Gastrocnemius medialis (tissue), 4 donors: Measurements from ENCODE around the gene NDUFB7. TPM values are rescaled to one million over a fixed set of nuclear protein-coding genes. Genes with fewer than 3 reads are reported as not detected.

Experiments
- ATAC-seq, 2 donors: fragments of 150-250 bp; one replicate each; pipeline ENCODE4 v1.9.1; 2016
- DNase-seq, 2 donors: peaks; one replicate each; pipeline ENCODE4 v3.0.0-alpha.2; 2019
- H3K27ac ChIP-seq, 4 donors: fragments of 200-600 bp; sonication (generic); 1 replicate in 1 of 4; 2 replicates in 3 of 4; pipeline ENCODE4 v1.5.1; 2016 to 2018; ENCODE audit warnings: mild to moderate bottlenecking in 2 of 4, moderate library complexity in 1 of 4
- H3K27me3 ChIP-seq, 3 donors: fragments of 200-600 bp; sonication (generic) in 2 of 3; 1 replicate in 1 of 3; 2 replicates in 2 of 3; pipeline versions ENCODE4 v1.5.1 to v1.6.0; 2016 to 2019; ENCODE audit warnings: mild to moderate bottlenecking in 1 of 3, moderate library complexity in 1 of 3
- H3K36me3 ChIP-seq, 2 donors: fragments of 200-600 bp; sonication (generic) in 1 of 2; one replicate each; pipeline ENCODE4 v1.5.1; 2017 to 2018
- H3K4me1 ChIP-seq, 2 donors: fragments of 200-600 bp; sonication (generic) in 1 of 2; one replicate each; pipeline ENCODE4 v1.5.1; 2016 to 2017; ENCODE audit warnings: mild to moderate bottlenecking in 2 of 2
- H3K4me3 ChIP-seq, 4 donors: fragments of 200-600 bp; sonication (generic) in 3 of 4; 1 replicate in 1 of 4; 2 replicates in 3 of 4; pipeline ENCODE4 v1.5.1; 2016 to 2019; ENCODE audit warnings: mild to moderate bottlenecking in 2 of 4
- H3K9me3 ChIP-seq, 3 donors: fragments of 200-600 bp; sonication (generic) in 2 of 3; 1 replicate in 1 of 3; 2 replicates in 2 of 3; pipeline ENCODE4 v1.5.1; 2016 to 2019
- CTCF ChIP-seq, 5 experiments: fragments of 450-650 bp in 3 of 5; fragments of 200-600 bp in 2 of 5; sonication (generic) in 2 of 5; IDR thresholded peaks in 4 of 5; conservative IDR thresholded peaks in 1 of 5; 1 replicate in 4 of 5; 2 replicates in 1 of 5; pipeline ENCODE4 v1.5.1; 2016 to 2019; ENCODE audit warnings: antibody characterized with exemption in 5 of 5, mild to moderate bottlenecking in 3 of 5, moderate library complexity in 3 of 5
- POLR2A ChIP-seq, 2 donors: fragments of 450-650 bp; IDR thresholded peaks; one replicate each; pipeline ENCODE4 v1.6.1; 2017; ENCODE audit warnings: antibody characterized with exemption in 2 of 2, mild to moderate bottlenecking in 2 of 2, moderate library complexity in 2 of 2
- in situ Hi-C, 4 donors: fragments of 200-750 bp; cut with MboI; loops; one replicate each; pipeline versions ENCODE4 v1.15.0 to v1.8.0; 2017; ENCODE audit warnings: low sequenced_read_pairs in 4 of 4
- intact Hi-C: fragments of 100-400 bp; cut with DNase I; formaldehyde crosslinking; loops from one replicate; pipeline ENCODE4 v1.15.1; 2023; ENCODE audit warnings: low total_unique reads
- total RNA-seq, 4 donors: library from RNA; depleted of rRNA; stranded (reverse); fragments of >200 nt; gene quantifications; one replicate each; pipeline versions ENCODE4 v1.1.0 to v1.2.3, GENCODE V29; 2016

NDUFB7 gene
- total RNA-seq, 4 donors from 2014 or later = 344 to 756 (median 532) TPM

GRCh38 chr19:14556662-14557188 lies 15.1 kb downstream of the NDUFB7 start:
- in situ Hi-C loops (no loop called here), intact Hi-C loops (no loop called here)
- Histone ChIP-seq H3K4me3 (peak overlapping the region in 2 of 4 donors; percentile 19 to 27), H3K36me3 (no peaks in the 10 kb centered on the region), H3K4me1 (peaks cover 70 to 89% of the 10 kb centered on the region in 2 donors), H3K27ac (peak overlapping the region; percentile 98 to 100 (median 99)), H3K9me3 (no peaks in the 10 kb centered on the region), H3K27me3 (no peaks in the 10 kb centered on the region)
- TF ChIP-seq POLR2A (IDR thresholded peaks at IDR 0.05) = no peak
- peak; percentile 90 to 98 (median 94) for TF ChIP-seq CTCF (IDR thresholded peaks at IDR 0.05 in 4 of 5, conservative IDR thresholded peaks at IDR 0.05 in 1 of 5)
- DNase-seq (peak; percentile 54 to 79), ATAC-seq (peak; percentile 25 to 58)

DNA sequence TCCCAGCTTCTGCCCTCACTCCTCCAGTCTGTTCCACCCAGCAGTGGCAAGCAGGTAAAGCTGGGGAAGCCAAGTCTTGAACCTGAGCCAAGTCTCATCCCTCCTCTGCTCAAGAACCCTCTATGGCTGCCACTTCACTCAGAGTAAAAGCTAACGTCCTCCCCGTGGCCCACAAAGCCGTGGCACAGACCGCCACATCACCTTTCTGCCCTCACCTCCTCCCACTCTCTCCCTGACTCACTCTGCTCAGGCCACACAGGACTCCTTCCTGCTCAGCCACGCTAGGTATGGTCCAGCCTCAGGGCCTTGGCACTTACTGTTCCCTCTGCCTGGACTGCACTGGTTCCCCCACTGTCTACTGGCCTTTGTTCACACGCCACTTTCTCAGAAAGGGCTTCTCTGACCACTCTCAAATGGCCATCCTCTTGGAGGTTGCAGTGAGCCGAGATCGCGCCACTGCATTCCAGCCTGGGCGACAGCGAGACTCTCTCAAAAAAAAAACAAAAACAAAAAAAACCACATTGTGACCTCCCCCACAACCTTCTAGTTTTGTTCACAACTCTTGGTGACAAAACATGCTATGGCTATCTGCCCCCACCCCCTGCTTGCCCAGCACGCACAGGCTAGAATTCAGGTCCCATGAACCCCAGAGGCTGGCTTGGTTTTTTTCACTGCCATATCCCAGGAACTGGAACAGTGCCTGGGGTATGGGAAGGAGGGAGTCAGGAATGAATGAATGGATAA lies 15.8 kb downstream of the NDUFB7 start:
- H3K4me1 ChIP-seq = peaks cover 65 to 89% of the 10 kb centered on the region in 2 donors
- H3K27ac ChIP-seq = peak overlapping the region; percentile 98 to 100 (median 99)
- no peak for TF ChIP-seq CTCF (IDR thresholded peaks at IDR 0.05 in 4 of 5, conservative IDR thresholded peaks at IDR 0.05 in 1 of 5)
- TF ChIP-seq POLR2A (IDR thresholded peaks at IDR 0.05) = no peak
- H3K9me3 ChIP-seq = no peaks in the 10 kb centered on the region
- intact Hi-C loops (no loop called here), in situ Hi-C loops (no loop called here)
- no peaks in the 10 kb centered on the region for H3K27me3 ChIP-seq
- no peaks in the 10 kb centered on the region for H3K36me3 ChIP-seq
- peak overlapping the region in 2 of 4 donors; percentile 19 to 27 for H3K4me3 ChIP-seq
- ATAC-seq (no peak), DNase-seq (no peak)

DNA sequence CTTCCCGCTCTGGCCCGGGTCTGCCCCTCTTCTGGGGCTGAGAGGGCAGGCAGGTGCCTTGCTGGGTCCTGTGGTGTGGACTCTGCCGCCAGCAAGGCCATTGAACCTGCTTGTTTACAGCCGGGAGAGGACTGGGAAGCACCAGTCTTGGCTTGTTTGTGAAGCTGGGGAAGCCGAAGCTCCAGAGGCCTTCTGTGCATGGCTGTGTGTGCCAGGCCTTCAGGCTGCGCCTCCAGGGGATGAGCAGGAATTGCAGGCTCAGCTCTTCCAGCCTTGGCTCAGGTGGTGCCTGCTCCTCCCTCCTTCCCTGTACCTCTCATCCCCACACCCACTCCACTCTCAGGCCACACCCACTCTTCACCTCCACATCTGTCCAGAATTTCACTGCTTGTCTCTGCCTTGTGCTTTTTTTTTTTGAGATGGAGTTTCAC lies 17.5 kb downstream of the NDUFB7 start:
- no peaks in the 10 kb centered on the region for H3K36me3 ChIP-seq
- no peak overlapping the region for H3K4me3 ChIP-seq
- no peaks in the 10 kb centered on the region for H3K27me3 ChIP-seq
- H3K27ac ChIP-seq = peak overlapping the region; percentile 98 to 100 (median 99)
- no peaks in the 10 kb centered on the region for H3K9me3 ChIP-seq
- H3K4me1 ChIP-seq = peaks cover 61 to 87% of the 10 kb centered on the region in 2 donors
- intact Hi-C loops (no loop called here), in situ Hi-C loops (no loop called here)
- ATAC-seq (peak; percentile 12 to 15), DNase-seq (peak in 1 of 2 donors; percentile 55)
- peak in 1 of 5 experiments; percentile 21 for TF ChIP-seq CTCF (IDR thresholded peaks at IDR 0.05 in 4 of 5, conservative IDR thresholded peaks at IDR 0.05 in 1 of 5)
- no peak for TF ChIP-seq POLR2A (IDR thresholded peaks at IDR 0.05)

GRCh38 chr19:14553939-14554243 lies 18.0 kb downstream of the NDUFB7 start:
- H3K4me3 ChIP-seq = no peak overlapping the region
- H3K36me3 ChIP-seq = no peaks in the 10 kb centered on the region
- no peak for TF ChIP-seq CTCF (IDR thresholded peaks at IDR 0.05 in 4 of 5, conservative IDR thresholded peaks at IDR 0.05 in 1 of 5)
- TF ChIP-seq POLR2A (IDR thresholded peaks at IDR 0.05) = no peak
- ATAC-seq (no peak), DNase-seq (no peak)
- H3K4me1 ChIP-seq = peaks cover 55 to 82% of the 10 kb centered on the region in 2 donors
- H3K27ac ChIP-seq = peak overlapping the region; percentile 98 to 100 (median 99)
- no peaks in the 10 kb centered on the region for H3K27me3 ChIP-seq
- intact Hi-C loops (no loop called here), in situ Hi-C loops (no loop called here)
- no peaks in the 10 kb centered on the region for H3K9me3 ChIP-seq
